HG03378 (cell line): ENCODE results near the gene TRPM2.

ENCODE experiments used
- ATAC-seq: cut with Tn5 transposase; IDR thresholded peaks from one replicate; pipeline ENCODE4 v1.9.1; 2021; ENCODE audit warnings: mild to moderate bottlenecking, moderate library complexity; ENCODE audit not compliant: unreplicated experiment

The TRPM2 gene

DNA sequence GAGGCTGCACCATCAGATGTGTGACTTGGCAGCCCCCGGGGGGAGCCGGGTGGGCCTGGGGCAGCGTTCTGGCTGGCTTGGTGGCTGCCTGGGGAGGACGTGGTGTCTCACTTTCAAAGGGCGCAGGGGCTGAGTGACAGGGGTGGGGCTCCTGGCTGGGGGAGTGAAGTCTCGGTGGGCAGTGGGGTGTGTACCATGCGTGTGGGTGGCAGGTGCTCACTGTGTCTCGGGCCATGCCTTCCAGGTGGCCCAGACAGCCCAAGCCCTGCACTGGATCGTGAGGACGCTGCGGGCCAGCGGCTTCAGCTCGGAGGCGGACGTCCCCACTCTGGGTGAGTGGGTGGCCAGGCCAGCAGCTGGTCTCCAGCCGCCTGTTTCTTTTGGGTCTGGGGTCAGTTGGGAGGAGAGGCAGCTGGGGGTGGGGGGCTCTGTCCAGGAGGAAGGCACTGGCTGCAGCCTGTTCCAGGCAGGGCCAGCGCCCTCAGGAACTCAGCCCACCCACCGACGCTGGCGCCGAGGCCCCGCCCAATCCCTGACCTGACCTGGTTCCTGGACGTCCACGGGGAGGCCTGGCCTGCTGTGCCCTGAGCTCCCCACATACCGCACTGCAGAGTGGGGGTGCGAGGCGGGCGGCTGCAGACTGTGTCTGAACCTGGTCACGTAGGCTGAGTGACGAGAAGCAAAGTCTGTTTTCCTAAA lies 71.3 kb downstream of the TRPM2 start:
- ATAC-seq: no peak

DNA sequence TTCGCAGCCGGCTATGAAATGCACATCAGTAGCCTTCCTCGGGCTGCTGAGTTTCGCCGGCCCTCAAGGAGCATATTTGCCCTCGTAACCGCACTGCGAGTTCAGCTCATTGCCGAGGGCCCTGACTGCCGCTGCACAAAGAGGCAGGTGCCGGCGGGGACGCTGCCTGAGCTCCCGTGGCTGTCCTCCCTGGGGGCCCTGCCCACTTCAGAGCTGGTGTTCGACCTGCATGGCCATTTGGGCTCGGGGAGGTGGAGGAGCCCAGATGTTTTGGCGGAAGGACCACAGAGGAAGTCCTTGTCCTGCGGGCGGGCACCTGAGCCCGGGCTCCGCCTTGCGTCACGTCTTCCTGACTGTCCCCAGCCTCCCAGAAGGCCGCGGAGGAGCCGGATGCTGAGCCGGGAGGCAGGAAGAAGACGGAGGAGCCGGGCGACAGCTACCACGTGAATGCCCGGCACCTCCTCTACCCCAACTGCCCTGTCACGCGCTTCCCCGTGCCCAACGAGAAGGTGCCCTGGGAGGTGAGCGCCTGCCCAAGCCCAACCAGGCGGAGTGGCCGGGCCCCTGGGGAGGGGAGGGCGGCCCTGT lies 72.0 kb downstream of the TRPM2 start:
- ATAC-seq: no peak

DNA sequence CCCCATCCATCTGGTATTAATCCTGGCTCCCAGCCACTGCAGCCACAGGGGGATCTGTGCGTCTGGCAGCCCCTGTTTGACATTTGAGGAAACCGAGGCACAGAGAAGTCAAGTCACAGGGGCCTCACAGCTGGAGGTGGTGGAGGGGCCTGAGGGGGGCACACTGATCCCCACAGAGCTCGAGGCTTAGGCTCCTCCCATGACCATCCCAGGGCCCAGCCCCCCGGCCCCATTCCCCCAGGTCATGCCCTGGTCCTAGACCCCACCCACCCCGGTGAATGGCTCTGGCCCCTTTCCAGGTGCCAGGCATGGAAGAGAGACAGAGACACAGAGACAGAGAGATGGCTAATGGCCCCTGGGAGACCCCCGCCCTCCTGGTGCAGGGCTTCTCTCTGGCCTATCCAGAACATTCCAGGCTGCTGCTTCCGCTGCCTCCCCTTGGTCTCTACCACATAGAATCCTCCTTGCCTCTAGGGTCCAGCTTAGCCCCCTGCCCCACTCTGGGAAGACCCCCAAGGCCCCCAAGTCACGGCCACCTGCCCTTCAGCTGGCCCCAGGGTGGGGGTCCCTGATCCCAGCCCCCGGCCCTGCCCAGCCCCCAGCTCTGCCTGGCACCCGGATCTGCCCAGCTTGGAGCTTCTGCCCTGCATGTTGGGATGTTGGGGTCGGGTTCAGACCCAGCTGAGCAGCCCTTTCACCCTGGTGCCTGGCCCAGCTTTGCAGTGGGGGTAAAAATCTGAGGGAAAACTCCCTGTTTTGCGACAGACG lies 72.7 kb downstream of the TRPM2 start:
- ATAC-seq: no peak

DNA sequence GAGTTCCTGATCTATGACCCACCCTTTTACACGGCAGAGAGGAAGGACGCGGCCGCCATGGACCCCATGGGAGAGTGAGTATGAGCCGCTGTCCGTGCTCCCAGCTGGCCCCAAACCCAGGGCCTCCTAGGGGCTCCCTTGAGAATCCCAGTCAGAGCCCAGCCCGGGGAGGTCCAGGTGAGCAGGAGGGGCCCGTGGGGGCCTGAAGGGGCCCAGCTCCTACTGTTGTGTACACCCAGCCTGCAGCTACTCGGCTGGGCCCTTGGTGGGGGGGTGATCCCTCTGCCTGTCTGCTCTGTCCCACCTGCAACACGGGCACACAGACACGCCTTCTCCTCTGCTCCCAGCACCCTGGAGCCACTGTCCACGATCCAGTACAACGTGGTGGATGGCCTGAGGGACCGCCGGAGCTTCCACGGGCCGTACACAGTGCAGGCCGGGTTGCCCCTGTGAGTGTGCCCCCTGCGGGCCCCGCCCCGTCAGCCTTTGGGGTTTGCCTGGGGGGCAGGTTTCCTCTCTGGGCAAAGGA lies 73.3 kb downstream of the TRPM2 start:
- ATAC-seq: no peak

DNA sequence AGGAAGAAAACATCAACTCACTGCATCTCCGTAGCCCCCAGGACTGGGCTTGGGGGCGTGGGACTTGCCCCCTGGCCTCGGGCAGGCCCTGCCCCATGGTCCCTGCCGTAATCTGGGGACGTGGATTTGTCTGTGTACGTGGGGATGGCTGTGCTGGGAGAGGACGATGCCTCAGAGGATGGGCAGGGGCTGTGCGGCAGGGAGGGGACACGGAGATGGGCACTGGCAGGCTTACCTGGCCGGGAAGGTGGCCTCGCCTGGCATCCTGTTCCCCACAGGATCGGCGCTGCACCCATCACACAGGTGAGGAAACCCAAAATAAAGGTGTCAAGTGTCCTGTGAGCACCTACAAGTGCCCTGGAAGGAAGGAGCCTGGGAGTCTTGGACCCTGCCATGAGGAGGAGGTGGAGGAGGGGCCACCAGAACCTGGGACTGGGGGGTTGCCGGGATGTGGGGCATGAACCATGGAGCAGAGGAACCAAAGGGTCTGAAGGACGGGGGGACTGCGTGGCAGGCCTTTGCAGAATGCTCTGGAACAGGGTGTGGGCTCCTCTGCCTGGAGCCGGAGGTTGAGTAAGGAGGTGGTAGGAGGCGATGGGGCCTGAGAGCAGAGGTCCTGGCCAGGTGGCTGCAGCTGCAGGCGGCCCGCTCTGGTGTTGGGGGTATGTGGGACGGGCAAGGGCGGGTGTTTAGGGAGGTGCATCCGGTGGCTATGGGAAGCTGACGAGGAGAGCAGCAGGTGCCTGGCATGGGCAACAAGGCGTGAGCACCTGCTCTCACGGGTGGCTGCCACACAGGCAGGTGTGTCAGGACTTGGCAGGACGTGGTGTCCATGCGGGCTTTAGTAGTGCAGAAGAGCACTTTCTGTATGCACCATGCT lies 74.1 kb downstream of the TRPM2 start:
- no peak for ATAC-seq

DNA sequence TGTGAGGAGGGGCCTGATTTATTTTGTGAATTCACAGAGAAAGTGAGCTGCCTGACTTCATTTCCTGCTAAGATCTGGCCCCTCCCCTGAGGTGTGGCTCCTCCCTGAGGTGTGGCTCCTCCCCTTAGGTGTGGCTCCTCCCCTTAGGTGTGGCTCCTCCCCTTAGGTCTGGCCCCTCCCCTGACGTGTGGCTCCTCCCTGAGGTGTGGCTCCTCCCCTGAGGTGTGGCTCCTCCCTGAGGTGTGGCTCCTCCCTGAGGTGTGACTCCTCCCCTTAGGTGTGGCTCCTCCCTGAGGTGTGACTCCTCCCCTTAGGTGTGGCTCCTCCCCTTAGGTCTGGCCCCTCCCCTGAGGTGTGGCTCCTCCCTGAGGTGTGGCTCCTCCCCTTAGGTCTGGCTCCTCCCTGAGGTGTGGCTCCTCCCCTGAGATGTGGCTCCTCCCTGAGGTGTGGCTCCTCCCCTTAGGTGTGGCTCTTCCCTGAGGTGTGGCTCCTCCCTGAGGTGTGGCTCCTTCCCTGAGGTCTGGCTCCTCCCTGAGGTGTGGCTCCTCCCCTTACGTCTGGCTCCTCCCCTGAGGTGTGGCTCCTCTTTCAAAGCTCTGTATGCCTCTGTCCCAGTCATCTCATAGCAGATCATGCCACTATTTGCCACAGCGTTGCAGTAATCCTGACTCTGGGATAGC lies 75.0 kb downstream of the TRPM2 start:
- ATAC-seq: no peak

DNA sequence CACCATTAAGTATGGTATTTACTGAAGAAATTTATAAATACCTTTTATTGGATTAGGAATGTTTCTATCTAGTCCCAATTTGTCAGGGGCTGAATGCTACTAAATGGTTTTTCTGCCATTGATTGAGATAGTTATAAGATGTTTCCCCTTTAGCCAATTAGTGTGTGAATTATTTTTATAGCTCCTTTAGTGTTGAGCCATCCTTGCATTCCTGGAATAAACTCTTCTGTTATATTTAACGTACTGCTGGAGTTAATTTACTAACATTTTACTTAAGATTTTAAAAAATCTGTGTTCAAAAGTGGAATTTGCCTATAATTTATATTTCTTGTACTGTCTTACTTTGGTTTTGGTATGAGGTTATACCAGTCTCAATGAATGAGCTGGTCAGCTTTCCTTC lies 76.5 kb downstream of the TRPM2 start:
- no peak for ATAC-seq

DNA sequence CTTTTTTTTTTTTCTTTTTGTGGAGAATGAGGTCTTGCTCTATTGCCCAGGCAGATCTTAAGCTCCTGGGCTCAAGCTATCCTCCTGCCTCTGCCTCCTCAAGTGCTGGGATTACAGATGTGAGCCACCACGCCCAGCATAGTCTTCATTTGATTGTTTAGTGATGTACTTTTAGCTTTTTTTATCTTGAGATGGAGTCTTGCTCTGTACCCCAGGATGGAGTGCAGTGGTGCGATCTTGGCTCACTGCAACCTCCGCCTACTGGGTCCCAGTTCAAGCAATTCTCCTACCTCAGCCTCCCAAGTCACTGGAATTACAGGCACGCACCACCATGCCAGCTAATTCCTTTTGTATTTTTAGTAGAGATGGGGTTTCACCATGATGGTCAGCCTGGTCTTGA lies 77.9 kb downstream of the TRPM2 start:
- no peak for ATAC-seq

DNA sequence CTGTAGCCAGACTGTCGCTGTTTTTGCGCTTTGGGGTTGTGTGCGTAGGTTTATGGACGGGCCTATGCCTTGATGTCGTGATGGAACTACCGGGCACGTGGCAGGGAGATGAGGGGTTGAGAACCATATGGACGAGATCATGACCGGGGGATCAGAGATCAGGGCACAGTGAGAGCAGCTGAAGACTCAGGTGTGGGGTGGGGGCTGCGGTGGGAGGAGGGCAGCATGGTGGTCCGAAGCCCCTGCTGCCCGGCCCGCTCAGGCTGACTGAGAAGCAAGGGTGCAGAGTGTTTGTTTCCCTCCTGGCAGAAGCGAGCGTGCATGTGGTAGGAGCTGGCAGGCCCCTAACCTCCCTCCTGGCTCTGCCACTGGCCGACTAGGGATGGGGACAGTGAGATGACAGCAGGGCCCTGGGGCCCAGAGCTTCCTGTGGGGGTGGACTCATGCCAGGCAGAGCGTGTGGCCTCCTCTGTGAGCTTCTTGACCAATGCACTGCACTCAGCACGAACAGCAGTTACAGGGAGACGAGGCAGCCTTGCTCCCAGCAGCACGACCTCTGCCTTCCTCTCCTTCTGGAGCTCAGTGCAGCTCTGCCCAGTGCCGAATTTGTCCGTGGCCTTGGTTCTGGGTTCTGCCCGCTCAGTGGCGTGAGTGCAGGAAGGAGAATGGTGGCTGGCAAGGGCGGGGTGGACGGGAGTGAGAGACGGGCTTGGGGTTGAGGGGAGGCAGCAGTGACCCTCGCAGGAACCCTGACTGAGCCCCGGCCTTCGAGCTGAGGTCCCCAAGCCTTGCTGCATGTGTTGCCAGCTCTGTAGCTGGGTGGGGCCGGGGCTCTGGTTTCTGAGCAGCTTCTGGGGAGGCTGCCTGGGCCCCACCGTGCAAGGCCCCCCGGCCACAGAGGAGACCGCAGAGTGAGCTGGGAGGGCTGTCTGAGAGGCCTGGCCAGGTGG lies 79.7 kb downstream of the TRPM2 start:
- ATAC-seq: no peak

DNA sequence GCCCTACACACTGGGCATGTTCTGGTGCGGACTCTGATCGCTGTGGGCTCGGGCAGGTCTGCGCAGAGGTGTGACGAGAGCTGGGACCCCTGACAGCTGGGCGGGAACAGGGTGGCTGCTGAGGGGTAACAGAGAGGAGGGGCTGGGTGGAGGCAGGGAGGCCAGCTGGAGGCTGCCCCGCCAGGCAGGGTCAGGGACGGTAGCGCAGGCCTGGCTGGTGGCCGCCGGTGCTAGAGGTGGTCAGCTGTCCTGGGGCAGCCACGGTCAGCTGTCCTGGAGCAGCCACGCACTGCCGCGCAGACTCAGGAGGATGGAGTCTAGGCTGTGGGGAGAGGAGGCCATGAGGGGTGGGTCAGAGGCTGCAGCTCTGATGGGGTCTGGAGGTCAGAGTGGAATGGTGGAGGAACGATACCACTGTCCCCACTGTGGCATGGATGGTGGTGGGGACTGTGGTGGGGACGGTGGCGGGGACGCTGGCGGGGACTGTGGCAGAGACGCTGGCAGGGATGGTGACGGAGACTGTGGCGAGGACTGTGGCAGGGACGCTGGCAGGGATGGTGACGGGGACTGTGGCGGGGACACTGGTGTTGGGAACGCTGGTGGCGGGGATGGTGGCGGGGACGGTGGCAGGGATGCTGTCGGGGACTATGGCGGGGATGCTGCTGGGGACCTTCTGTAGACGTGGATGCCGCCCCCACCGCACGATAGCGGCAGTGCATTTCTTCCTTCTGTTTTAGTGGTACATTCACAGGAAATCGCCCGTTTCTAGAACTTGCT lies 80.6 kb downstream of the TRPM2 start:
- no peak for ATAC-seq

DNA sequence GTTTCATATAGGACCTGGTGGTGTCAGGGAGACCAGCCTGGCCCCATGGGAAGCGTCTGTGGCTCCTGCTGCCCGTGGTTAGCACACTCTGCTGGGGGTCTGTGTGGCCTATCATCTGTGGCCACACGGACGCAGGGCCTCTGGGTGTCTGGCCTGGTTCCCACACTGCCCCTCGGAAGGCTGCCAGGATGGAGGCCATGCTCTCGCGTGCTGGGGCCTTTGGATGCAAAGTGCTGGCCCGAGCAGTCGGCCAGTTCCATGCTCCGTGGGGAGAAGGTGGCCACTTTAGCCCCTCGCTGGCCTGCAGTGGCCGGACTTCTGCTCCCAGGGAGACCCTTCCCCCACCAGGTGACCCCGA lies 81.1 kb downstream of the TRPM2 start:
- ATAC-seq: no peak

DNA sequence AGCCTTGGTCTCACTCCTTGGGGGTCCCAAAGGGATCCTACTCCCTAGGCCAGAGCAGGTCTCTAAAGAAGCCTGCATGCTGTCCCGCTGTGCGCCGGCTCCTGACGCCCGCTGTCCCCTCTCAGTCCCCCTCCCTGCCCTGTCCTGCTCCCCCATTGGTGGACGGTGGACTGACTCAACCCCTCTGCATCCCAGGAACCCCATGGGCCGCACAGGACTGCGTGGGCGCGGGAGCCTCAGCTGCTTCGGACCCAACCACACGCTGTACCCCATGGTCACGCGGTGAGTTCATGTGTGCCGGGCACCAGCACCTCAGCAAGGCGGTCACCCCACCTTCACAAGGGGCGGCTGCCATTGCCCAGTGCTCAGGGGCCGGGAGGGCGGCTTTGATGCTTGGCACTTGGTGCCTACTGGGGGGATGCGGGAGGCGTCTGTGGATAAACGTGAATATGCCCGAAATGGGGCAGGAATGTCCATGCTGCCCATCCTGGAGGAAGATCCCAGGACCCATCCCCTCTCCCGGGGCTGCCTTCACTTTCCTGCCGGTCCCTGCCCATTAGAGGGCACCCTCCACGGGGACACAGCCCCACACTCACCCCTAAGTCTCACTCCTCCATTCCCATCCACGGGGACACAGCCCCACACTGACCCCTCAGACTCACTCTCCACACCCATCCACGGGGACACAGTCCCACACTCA lies 81.7 kb downstream of the TRPM2 start:
- ATAC-seq: no peak

DNA sequence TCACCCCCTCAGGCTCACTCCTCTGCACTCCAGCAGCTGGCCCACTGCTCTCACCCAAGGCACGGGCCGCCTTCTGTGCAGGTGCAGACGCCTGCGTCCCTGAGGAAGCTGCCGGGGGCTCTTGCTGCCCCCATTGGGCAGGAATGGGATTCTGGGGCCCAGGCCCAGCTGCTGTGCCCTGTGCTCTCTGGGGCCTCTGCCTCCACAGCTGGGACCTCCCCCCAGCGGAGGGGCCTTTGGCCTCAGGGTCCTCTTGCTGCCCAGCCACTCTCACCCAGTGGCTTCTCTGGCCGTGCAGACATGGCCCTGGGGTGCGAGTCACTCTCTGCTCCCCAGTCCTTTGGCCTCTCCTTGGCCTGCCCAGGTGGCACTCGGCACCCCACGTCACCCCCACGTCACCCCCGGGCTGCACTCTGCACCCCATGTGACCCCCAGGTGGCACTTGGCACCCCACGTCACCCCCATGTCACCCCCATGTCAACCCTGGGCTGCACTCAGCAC lies 82.7 kb downstream of the TRPM2 start:
- ATAC-seq: no peak

DNA sequence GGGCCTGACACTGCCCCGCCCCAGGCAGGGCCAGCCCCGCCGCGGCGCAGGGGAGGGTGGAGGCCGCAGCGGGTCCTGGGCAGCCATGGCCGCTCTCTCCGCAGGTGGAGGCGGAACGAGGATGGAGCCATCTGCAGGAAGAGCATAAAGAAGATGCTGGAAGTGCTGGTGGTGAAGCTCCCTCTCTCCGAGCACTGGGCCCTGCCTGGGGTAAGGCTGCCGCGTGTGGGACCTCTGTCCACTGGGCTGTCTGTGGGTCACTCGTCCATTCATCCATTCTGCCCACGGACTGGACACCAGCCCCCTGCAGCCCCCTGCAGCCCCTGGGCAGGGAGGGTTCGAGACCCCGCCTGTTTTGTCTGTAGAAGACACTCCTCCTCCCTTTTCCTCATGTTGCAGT lies 83.5 kb downstream of the TRPM2 start:
- ATAC-seq: no peak

DNA sequence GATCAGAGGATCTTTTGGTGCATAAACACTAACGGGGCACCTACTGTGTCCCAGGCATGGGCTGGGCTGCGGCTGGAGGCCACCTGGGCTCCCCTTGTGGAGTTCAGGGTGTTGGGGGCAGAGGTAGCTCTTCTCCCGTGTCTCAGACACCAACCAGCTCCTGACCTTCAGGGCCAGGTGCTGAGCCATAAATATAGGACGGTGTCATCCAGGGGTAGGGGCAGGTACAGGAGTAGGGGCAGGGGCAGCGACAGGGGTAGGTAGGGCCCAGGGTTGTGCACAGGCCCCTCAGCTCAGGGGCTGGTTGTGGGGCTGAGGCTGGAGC lies 83.9 kb downstream of the TRPM2 start:
- no peak for ATAC-seq

DNA sequence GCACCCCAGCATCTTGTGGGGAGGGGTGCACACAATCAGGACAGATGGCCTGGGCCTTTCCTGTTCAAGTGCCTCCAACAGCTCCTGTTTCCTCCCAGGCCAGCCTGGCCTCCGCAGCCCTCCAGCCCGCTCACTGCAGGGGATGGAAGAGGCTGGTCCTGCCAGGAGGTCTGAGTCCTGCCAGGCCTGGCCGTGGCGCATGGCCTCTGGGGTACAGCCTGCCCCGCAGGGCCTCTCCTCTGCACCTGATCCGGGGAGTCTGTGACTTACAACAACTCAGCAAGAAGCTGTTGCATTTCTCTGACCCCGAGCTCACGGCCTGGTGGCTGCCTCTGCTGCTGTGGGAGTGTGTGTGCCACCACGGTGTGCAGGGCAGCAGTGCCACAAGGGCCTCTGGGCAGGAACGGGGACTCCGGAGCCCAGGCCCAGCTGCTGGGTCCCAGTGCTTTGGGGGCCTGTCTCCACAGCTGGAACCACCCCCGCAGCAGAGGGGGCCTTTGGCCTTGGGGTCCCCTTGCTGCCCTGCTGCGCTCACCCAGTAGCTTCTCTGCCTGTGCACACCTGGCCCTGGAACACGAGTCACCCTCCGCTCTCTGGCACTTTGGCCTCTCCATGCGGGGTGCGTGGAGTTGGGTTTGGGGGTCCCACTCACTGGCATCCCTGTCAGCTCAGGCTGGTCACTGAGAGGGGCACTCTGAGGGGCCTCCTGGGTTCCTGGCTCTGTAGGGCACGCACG lies 84.4 kb downstream of the TRPM2 start:
- no peak for ATAC-seq

DNA sequence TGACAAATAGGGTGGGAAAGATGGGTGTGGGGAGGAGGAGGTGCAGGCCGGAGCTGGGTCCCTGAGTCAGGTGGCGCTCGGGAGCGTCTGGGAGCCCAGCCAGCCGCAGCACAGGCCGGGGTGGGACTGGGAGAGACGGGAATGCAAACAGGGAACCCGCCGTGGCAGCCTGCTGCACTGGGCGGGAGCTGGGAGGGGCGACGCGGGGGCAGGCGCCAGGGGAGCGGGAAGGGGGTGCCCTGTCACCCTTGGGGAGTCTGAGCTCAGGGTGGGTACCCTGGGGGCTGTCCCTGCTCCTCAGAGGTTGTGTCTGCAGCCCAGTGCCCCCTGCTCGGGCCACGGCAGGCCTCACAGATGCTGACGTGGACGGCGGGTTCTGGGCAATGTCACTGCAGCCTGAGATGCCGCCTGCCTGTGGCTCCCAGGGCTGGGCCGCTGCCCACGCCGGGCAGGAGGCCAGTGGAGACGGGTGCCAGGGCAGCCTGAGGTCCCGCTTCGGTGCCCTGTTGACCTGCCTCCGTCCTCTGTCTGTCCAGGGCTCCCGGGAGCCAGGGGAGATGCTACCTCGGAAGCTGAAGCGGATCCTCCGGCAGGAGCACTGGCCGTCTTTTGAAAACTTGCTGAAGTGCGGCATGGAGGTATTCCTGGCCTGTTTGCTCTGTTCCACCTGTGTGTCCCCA lies 85.2 kb downstream of the TRPM2 start:
- ATAC-seq: no peak
